Lung (tissue), 12 donors: ENCODE results near the gene LRRC58. TPM values are rescaled to one million over a fixed set of nuclear protein-coding genes. Genes with fewer than 3 reads are reported as not detected.

Experiments
- ATAC-seq: fragments of 200-7000 bp; cut with Tn5 transposase; one replicate; pipeline ENCODE4 v1.9.1; 2020; ENCODE audit warnings: moderate number of reproducible peaks; ENCODE audit not compliant: insufficient read depth, low FRiP score
- DNase-seq, 3 donors: peaks; one replicate each; pipeline ENCODE4 v3.0.0-alpha.2; 2013 to 2017
- H3K27ac ChIP-seq, 2 donors: one replicate each; pipeline ENCODE4 v1.5.1; 2013; ENCODE audit warnings: mild to moderate bottlenecking in 2 of 2, moderate library complexity in 2 of 2, control low read depth in 1 of 2, inconsistent platforms in 1 of 2, low read depth in 1 of 2, low read length in 1 of 2
- H3K27me3 ChIP-seq, 3 donors: one replicate each; pipeline ENCODE4 v1.5.1; 2013; ENCODE audit warnings: low read length in 2 of 3; ENCODE audit not compliant: control insufficient read depth in 3 of 3, insufficient read depth in 3 of 3
- H3K36me3 ChIP-seq, 4 donors: one replicate each; pipeline ENCODE4 v1.5.1; 2013; ENCODE audit warnings: low read length in 4 of 4, mild to moderate bottlenecking in 1 of 4, moderate library complexity in 1 of 4; ENCODE audit not compliant: control insufficient read depth in 4 of 4, insufficient read depth in 4 of 4
- H3K4me1 ChIP-seq, 5 donors: one replicate each; pipeline ENCODE4 v1.5.1; 2013; ENCODE audit warnings: low read length in 5 of 5, mild to moderate bottlenecking in 2 of 5, moderate library complexity in 1 of 5; ENCODE audit not compliant: control insufficient read depth in 5 of 5, insufficient read depth in 5 of 5
- H3K4me3 ChIP-seq: one replicate; pipeline ENCODE4 v1.5.1; 2013; ENCODE audit warnings: mild to moderate bottlenecking, control low read depth, moderate library complexity
- H3K9ac ChIP-seq, 2 donors: one replicate each; pipeline ENCODE4 v1.5.1; 2013; ENCODE audit warnings: low read length in 2 of 2, control low read depth in 1 of 2; ENCODE audit not compliant: insufficient read depth in 1 of 2
- H3K9me3 ChIP-seq, 4 donors: one replicate each; pipeline ENCODE4 v1.5.1; 2013; ENCODE audit warnings: low read length in 3 of 4, mild to moderate bottlenecking in 1 of 4, moderate library complexity in 1 of 4; ENCODE audit not compliant: control insufficient read depth in 4 of 4, insufficient read depth in 3 of 4
- CTCF ChIP-seq: IDR thresholded peaks from 2 replicates; pipeline ENCODE4 v1.5.1; 2012; ENCODE audit warnings: mild to moderate bottlenecking; ENCODE audit errors: control extremely low read depth, extremely low read depth
- WGBS, 2 donors: extraction: QIAGEN DNeasy Blood & Tissue Kit; methylation state at CpG; one replicate each; pipeline ENCODE4 v1.1.7; 2013; 5-methylcytosine and 5-hydroxymethylcytosine counted together
- polyA plus RNA-seq, 2 donors: library from polyadenylated mRNA; stranded (reverse); fragments of 200-250 nt; gene quantifications; one replicate each; pipeline ENCODE4 v1.2.1, GENCODE V29; 2013
- total RNA-seq, 2 donors: library from RNA; depleted of rRNA in 1 of 2; stranded (reverse); fragments of >200 nt in 1 of 2; gene quantifications; one replicate each; pipeline ENCODE4 v1.2.1, GENCODE V29; 2014 to 2021
- donor health status: control.
- donor health status: control.
- donor health status: Bipolar disorder and iron deficiency.
- donor health status: healthy.
- donor health status: DM: yes; HTN: yes; CAD: no.

Gene LRRC58
- total and polyA plus RNA-seq, 4 donors = 5.0 to 40.9 (median 13.8) TPM

GRCh38 chr3:120370463-120370862 lies 21.3 kb upstream of the LRRC58 start:
- no peak overlapping the region for H3K9ac ChIP-seq
- ATAC-seq (no peak), DNase-seq (no peak)
- H3K27ac ChIP-seq = no peak overlapping the region
- no peak overlapping the region for H3K4me3 ChIP-seq
- H3K9me3 ChIP-seq = no peaks in the 10 kb centered on the region
- H3K36me3 ChIP-seq = no peaks in the 10 kb centered on the region
- no peaks in the 10 kb centered on the region for H3K27me3 ChIP-seq
- peaks cover 0 to 4% (median 0%) of the 10 kb centered on the region in 5 donors for H3K4me1 ChIP-seq
- TF ChIP-seq CTCF = no peak

GRCh38 chr3:120369037-120369467 lies 19.9 kb upstream of the LRRC58 start:
- Histone ChIP-seq H3K4me1 (peaks cover 0 to 4% (median 0%) of the 10 kb centered on the region in 5 donors), H3K9ac (no peak overlapping the region), H3K4me3 (no peak overlapping the region), H3K27me3 (no peaks in the 10 kb centered on the region), H3K27ac (no peak overlapping the region), H3K36me3 (no peaks in the 10 kb centered on the region), H3K9me3 (no peaks in the 10 kb centered on the region)
- ATAC-seq (no peak), DNase-seq (no peak)
- TF ChIP-seq CTCF = no peak
- 56 to 79% methylated on average over 2 of the region's 2 CpGs for WGBS, 2 donors

GRCh38 chr3:120368172-120368571 lies 19.0 kb upstream of the LRRC58 start:
- no peaks in the 10 kb centered on the region for H3K9me3 ChIP-seq
- TF ChIP-seq CTCF = no peak
- H3K9ac ChIP-seq = no peak overlapping the region
- no peak overlapping the region for H3K4me3 ChIP-seq
- DNase-seq (no peak), ATAC-seq (no peak)
- 77 to 92% methylated on average over 3 of the region's 3 CpGs for WGBS, 2 donors
- peaks cover 0 to 4% (median 0%) of the 10 kb centered on the region in 5 donors for H3K4me1 ChIP-seq
- no peaks in the 10 kb centered on the region for H3K36me3 ChIP-seq
- no peaks in the 10 kb centered on the region for H3K27me3 ChIP-seq
- H3K27ac ChIP-seq = no peak overlapping the region

GRCh38 chr3:120364821-120365220 lies 15.7 kb upstream of the LRRC58 start:
- Histone ChIP-seq H3K36me3 (no peaks in the 10 kb centered on the region), H3K4me3 (no peak overlapping the region), H3K27me3 (no peaks in the 10 kb centered on the region), H3K9me3 (no peaks in the 10 kb centered on the region), H3K4me1 (peaks cover 0 to 4% (median 0%) of the 10 kb centered on the region in 5 donors), H3K27ac (no peak overlapping the region), H3K9ac (no peak overlapping the region)
- no peak for TF ChIP-seq CTCF
- WGBS, 2 donors = 36 to 53% methylated on average over 1 of the region's 1 CpG
- ATAC-seq (no peak), DNase-seq (no peak)
